HEK293T (cell line): ENCODE measurements around the gene CPE.

Experiments used
- CTBP1 ChIP-seq: fragments of 450-650 bp; IDR thresholded peaks from 2 replicates; pipeline ENCODE4 v1.6.1; 2016; ENCODE audit warnings: borderline replicate concordance
- ELF4 ChIP-seq: fragments of 450-650 bp; IDR thresholded peaks from 2 replicates; pipeline ENCODE4 v1.6.1; 2017; ENCODE audit warnings: antibody characterized with exemption
- FOXA1 ChIP-seq: fragments of 450-650 bp; IDR thresholded peaks from 2 replicates; pipeline ENCODE4 v1.6.1; 2016; ENCODE audit warnings: mild to moderate bottlenecking
- FOXK2 ChIP-seq: fragments of 450-650 bp; IDR thresholded peaks from 2 replicates; pipeline ENCODE4 v1.6.1; 2016; ENCODE audit warnings: mild to moderate bottlenecking
- FOXM1 ChIP-seq: fragments of 450-650 bp; IDR thresholded peaks from 2 replicates; pipeline ENCODE4 v1.6.1; 2017; ENCODE audit warnings: mild to moderate bottlenecking, borderline replicate concordance
- SP1 ChIP-seq: fragments of 450-650 bp; IDR thresholded peaks from 2 replicates; pipeline ENCODE4 v1.6.1; 2017
- SUZ12 ChIP-seq: fragments of 450-650 bp; IDR thresholded peaks from 2 replicates; pipeline ENCODE4 v1.6.1; 2016; ENCODE audit warnings: mild to moderate bottlenecking
- TARDBP ChIP-seq: fragments of 450-650 bp; IDR thresholded peaks from 2 replicates; pipeline ENCODE4 v1.6.1; 2016
- ZNF384 ChIP-seq: fragments of 450-650 bp; IDR thresholded peaks from 2 replicates; pipeline ENCODE4 v1.6.1; 2016
- TF ChIP-seq, protein P1 (sequence below): fragments of 450-650 bp; IDR thresholded peaks from 2 replicates; pipeline ENCODE4 v1.6.1; 2016

DNA sequence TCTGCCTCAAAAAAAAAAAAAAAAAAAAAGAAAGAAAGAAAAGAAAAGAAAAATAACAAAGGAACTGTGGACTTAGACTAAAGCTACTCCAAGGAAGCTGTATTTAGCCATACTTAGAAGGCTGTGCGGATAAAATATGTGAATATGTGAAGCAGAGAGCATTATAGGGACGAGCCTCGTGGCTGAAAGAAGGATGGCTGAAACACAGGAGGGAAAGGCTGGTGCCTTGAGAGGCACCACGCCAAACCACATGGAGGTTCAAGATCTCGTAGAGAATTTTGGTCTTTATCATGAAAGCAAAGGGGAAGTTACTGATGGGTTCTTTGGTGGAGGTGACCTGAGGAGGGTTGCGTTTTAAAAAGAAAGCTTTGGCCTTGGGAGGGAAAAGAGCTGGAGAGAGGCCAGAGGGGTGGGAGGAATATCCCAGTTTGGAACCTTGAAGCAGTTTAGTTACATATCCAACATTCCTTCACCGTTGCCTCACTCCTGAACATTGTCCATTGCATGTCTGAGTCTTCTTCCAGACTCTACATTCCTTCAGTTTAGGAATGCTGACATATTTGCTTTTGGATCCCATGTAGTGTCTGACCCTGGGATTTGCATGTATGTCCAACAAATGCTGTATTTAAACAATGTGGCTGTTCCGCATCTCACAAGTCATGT lies 82.5 kb downstream of the CPE start:
- TF ChIP-seq FOXK2 = no peak
- no peak for TF ChIP-seq SP1
- TF ChIP-seq FOXM1 = no peak
- TF ChIP-seq ELF4 = no peak
- TF ChIP-seq FOXA1 = no peak
- TF ChIP-seq CTBP1 = no peak
- TF ChIP-seq SUZ12 = no peak
- no peak for TF ChIP-seq TARDBP
- TF ChIP-seq, protein P1, sequence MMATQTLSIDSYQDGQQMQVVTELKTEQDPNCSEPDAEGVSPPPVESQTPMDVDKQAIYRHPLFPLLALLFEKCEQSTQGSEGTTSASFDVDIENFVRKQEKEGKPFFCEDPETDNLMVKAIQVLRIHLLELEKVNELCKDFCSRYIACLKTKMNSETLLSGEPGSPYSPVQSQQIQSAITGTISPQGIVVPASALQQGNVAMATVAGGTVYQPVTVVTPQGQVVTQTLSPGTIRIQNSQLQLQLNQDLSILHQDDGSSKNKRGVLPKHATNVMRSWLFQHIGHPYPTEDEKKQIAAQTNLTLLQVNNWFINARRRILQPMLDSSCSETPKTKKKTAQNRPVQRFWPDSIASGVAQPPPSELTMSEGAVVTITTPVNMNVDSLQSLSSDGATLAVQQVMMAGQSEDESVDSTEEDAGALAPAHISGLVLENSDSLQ = no peak
- no peak for TF ChIP-seq ZNF384
